Uterus (tissue), 2 donors: Measurements from ENCODE around the gene EPB41L2.

Experiments used
- CTCF ChIP-seq, 4 experiments: fragments of 200-600 bp in 2 of 4; fragments of 450-650 bp in 2 of 4; sonication (generic) in 2 of 4; IDR thresholded peaks; one replicate each; pipeline ENCODE4 v1.5.1; 2016 to 2019; ENCODE audit warnings: antibody characterized with exemption in 4 of 4, mild to moderate bottlenecking in 2 of 4, moderate library complexity in 1 of 4
- POLR2A ChIP-seq, 2 donors: fragments of 450-650 bp; IDR thresholded peaks; one replicate each; pipeline ENCODE4 v1.6.1; 2016; ENCODE audit warnings: antibody characterized with exemption in 2 of 2, mild to moderate bottlenecking in 1 of 2, moderate library complexity in 1 of 2

DNA sequence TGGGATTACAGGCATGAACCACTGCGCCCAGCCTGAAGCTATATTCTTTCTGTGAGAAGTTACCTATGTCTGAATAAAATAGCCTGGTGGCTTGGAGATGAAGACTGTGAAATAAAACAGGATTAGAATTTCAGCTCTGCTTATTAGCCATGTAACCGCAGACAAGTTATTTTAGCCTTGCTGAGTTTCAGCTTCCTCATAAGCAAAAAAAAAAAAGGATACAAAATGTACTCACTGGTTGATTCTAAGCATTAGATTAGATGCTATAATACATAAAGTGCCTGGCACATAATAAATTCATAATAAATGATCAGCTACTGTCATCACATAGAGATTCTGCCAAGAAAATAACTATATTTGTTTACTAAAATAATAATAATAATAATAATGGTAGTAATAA lies 98.8 kb downstream of the EPB41L2 start:
- TF ChIP-seq POLR2A (IDR thresholded peaks at IDR 0.05) (no peak), CTCF (IDR thresholded peaks at IDR 0.05) (no peak)
